Tibial nerve (tissue), 4 donors: Measurements from ENCODE around the gene IGF2BP3.

Experiments
- CTCF ChIP-seq, 5 experiments: fragments of 200-600 bp in 3 of 5; fragments of 450-650 bp in 2 of 5; sonication (generic) in 3 of 5; IDR thresholded peaks; one replicate each; pipeline ENCODE4 v1.5.1; 2016 to 2019; ENCODE audit warnings: antibody characterized with exemption in 5 of 5, mild to moderate bottlenecking in 3 of 5, moderate library complexity in 2 of 5
- EP300 ChIP-seq, 2 donors: sonication (generic); formaldehyde crosslinking; IDR thresholded peaks; one replicate each; pipeline ENCODE4 v1.6.1; 2017; ENCODE audit warnings: antibody characterized with exemption in 2 of 2, mild to moderate bottlenecking in 1 of 2
- POLR2A ChIP-seq, 2 donors: fragments of 450-650 bp; IDR thresholded peaks; one replicate each; pipeline ENCODE4 v1.6.1; 2017; ENCODE audit warnings: antibody characterized with exemption in 2 of 2, mild to moderate bottlenecking in 2 of 2, moderate library complexity in 2 of 2

- TF ChIP-seq POLR2A (IDR thresholded peaks at IDR 0.05) (no peak), CTCF (IDR thresholded peaks at IDR 0.05) (no peak), EP300 (IDR thresholded peaks at IDR 0.05) (no peak)
These were observed 23.7 kb upstream of the IGF2BP3 start for GRCh38 chr7:23494009-23494408.
